Right atrium auricular region (tissue), 2 donors: ENCODE measurements around the gene RFX5. TPM values are rescaled to one million over a fixed set of nuclear protein-coding genes. Genes with fewer than 3 reads are reported as not detected.
A peak's percentile ranks its signal among the peaks of the same experiment; 100 is the strongest.

Source experiments
- DNase-seq: peaks from one replicate; pipeline ENCODE4 v3.0.0-alpha.2; 2019; ENCODE audit warnings: low spot score
- H3K27ac ChIP-seq, 2 donors: fragments of 200-600 bp; sonication (generic); 1 replicate in 1 of 2; 2 replicates in 1 of 2; pipeline ENCODE4 v1.5.1; 2016 to 2019
- H3K27me3 ChIP-seq, 2 donors: fragments of 200-600 bp; sonication (generic); one replicate each; pipeline versions ENCODE4 v1.5.1 to v1.6.0; 2017 to 2019
- H3K36me3 ChIP-seq: fragments of 200-600 bp; sonication (generic); one replicate; pipeline ENCODE4 v1.5.1; 2016
- H3K4me1 ChIP-seq, 2 donors: fragments of 200-600 bp; sonication (generic); one replicate each; pipeline versions ENCODE4 v1.5.1 to v1.6.0; 2017 to 2019
- H3K4me3 ChIP-seq, 2 donors: fragments of 200-600 bp; sonication (generic); 1 replicate in 1 of 2; 2 replicates in 1 of 2; pipeline ENCODE4 v1.5.1; 2017 to 2019; ENCODE audit warnings: mild to moderate bottlenecking in 1 of 2, moderate library complexity in 1 of 2
- H3K9me3 ChIP-seq, 2 donors: fragments of 200-600 bp; sonication (generic); one replicate each; pipeline ENCODE4 v1.5.1; 2019
- CTCF ChIP-seq, 2 donors: fragments of 200-600 bp; sonication (generic); IDR thresholded peaks; one replicate each; pipeline ENCODE4 v1.5.1; 2019; ENCODE audit warnings: antibody characterized with exemption in 2 of 2
- total RNA-seq, 2 donors: library from RNA; depleted of rRNA; stranded (reverse); fragments of >200 nt; gene quantifications; one replicate each; pipeline ENCODE4 v1.1.0, GENCODE V29; 2016

RFX5 gene
- total RNA-seq, 2 donors from 2014 or later: 17.9 to 20.2 TPM

DNA sequence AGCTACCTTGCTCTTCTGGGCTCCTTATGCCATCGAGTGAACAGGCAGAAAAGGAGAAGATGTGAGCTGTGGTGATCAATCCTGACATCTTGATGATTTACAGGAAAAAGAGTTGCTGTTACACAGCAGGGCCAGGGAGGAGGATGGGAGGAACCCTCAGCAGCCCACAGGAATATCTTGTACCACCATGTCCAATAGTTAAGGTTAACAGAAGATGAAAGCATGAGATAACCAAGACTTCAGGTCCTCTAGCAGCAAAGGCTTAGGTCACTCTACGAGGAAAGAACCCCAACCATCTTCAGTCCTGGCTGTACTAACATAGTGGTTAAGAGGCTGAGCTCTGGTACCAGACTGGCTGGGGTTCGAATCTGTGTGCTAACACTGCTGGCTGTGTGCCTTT is 37.5 kb upstream of the RFX5 start:
- Histone ChIP-seq H3K4me1 (no peaks in the 10 kb centered on the region), H3K4me3 (no peak overlapping the region), H3K9me3 (no peaks in the 10 kb centered on the region), H3K36me3 (no peaks in the 10 kb centered on the region), H3K27ac (no peak overlapping the region), H3K27me3 (no peaks in the 10 kb centered on the region)
- TF ChIP-seq CTCF (IDR thresholded peaks at IDR 0.05): no peak
- no peak for DNase-seq

DNA sequence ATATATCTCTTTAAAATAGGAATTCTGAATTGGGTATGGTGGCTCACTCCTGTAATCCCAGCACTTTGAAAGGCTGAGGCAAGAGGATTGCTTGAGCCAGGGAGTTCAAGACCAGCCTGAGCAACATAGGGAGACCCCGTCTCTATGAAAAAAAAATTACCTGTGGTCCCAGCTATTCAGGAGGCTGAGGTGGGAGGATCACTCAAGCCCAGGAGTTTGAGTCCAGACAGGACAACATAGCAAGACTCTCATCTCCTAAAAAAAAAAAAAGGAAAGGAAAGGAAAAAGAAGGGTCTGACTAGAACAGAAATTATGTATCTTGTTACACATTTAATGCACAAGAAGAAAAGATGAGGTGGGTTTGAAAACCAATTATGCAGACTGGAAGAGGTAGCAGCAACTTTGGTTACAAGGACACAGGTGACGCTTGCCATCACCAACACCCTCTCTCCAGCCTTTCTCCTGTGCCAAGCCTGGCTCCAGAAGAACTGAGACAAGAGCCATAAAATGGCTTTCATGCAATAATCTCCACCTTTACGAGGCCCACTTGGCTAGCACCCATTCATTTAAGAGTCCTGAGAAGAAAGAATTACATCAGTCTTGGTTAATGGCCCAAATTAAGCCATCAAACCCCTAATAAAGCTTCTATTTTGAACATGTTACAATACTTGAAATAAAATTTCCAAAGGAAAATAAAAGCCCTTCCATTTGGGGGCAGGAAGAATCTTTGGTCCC is 30.3 kb upstream of the RFX5 start:
- TF ChIP-seq CTCF (IDR thresholded peaks at IDR 0.05): no peak
- Histone ChIP-seq H3K9me3 (no peaks in the 10 kb centered on the region), H3K4me1 (peaks cover 0 to 14% of the 10 kb centered on the region in 2 donors), H3K27ac (no peak overlapping the region), H3K27me3 (no peaks in the 10 kb centered on the region), H3K36me3 (no peaks in the 10 kb centered on the region), H3K4me3 (no peak overlapping the region)
- no peak for DNase-seq

DNA sequence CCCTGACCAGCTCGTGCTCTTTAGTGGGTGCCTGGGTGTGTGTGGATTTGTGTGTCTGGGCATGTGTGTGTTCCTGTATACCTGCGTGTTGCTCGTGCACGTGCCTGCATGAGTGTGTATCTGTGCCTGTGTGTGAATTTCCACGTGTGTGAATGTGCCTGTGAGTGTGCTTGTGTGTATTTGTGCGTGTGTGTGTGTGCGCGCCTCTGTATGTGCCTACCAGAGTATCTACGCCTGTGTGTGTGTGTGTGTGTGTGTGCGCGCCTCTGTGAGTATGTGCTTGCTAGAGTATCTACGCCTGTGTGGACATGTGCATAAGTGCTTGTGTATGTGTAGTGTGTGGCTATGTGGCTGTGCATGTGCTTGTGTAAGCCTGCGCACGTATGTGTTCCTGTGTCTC is 26.1 kb upstream of the RFX5 start:
- no peak for TF ChIP-seq CTCF (IDR thresholded peaks at IDR 0.05)
- H3K4me3 ChIP-seq: no peak overlapping the region
- no peaks in the 10 kb centered on the region for H3K9me3 ChIP-seq
- peaks cover 0 to 56% of the 10 kb centered on the region in 2 donors for H3K4me1 ChIP-seq
- no peak for DNase-seq
- no peaks in the 10 kb centered on the region for H3K27me3 ChIP-seq
- H3K27ac ChIP-seq: no peak overlapping the region
- H3K36me3 ChIP-seq: no peaks in the 10 kb centered on the region

DNA sequence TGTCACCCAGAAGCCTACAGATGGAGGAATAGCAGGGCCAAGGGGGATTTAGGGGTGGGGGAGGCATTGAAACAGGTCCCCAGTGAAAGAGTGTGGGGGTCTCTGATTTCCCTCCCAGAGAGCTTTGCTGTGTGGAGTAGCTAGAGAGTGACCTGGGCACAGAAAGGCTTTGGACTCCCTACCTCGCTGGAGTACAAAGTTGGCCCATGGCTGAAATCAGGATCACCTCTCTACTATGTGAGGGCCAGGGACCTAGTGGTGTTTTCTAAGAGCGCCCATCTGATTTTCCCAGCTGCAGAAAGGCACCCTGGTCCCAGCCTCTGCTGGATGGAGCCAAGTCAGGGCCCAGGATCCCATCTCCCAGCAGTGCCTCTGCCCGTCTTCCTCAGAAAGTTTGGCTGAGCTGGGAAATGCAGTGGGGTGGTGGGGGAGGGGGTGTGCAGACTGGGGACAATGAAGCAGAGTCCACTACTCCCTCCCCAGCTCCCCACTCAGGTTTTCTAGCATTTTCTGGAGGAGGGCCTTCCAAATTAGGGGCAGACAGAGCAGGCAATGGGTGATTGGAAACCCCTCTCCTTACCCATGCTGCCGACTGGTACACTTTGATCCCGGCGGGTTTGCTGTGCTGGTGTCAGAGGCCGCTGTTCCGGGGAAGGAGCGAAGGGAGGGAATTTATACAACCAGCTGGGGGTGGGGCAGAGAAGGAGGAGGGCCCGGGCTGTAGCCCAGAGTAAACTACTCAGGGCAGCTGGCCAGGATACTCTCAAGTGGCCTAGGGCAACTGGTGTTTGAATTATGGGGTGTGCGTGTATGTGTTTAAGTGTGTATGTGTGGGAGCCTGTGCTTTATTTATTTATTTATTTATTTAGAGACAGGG is 25.2 kb upstream of the RFX5 start, which contains the start of gene SELENBP1:
SELENBP1 (minus strand) TSS at position 648 of the 877 bp plus-strand sequence; CDS start at position 584, 64 bp downstream.
- no peaks in the 10 kb centered on the region for H3K36me3 ChIP-seq
- peaks cover 0 to 64% of the 10 kb centered on the region in 2 donors for H3K4me1 ChIP-seq
- peak within 1 kb of the TSS; percentile 38 to 47 for H3K4me3 ChIP-seq
- no peak for TF ChIP-seq CTCF (IDR thresholded peaks at IDR 0.05)
- H3K27ac ChIP-seq: peak within 1 kb of the TSS; percentile 78 to 79
- H3K9me3 ChIP-seq: no peaks in the 10 kb centered on the region
- DNase-seq: peak; percentile 92
- H3K27me3 ChIP-seq: no peaks in the 10 kb centered on the region

DNA sequence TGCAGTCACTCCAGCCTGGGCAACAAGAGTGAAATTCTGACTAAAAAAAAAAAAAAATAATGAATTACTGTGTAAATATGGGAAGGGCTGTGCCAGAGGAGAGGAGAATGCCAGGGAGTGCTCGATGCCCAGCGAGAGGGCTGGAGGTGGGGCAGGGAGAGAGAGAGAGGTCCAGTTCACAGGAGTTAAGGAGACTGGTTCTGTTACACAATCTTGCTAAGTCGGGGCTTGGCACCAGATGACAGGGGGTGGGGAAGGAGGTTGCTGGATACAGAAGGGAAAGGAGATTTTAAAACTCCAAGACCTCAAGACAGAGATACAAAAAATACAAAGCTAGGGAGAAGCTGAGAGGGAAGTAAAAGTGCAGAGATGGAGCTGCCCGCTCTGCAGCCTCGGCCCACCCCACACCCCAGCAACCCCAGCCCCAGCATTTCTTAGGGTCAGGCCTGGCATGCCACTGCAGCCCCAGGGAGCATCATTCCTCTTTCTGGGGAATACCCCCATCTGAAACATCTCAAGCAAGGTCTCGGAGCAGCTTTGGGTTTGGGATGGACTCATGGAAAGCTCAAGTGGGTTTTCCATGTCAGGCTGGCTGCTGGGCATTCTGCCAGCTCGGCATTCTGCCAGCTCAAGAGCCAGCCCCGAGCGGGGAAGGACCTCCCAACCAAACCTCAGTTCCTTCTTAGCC is 24.5 kb upstream of the RFX5 start:
- Histone ChIP-seq H3K27me3 (no peaks in the 10 kb centered on the region), H3K36me3 (peaks cover 1% of the 10 kb centered on the region), H3K4me1 (peaks cover 0 to 64% of the 10 kb centered on the region in 2 donors), H3K9me3 (no peaks in the 10 kb centered on the region), H3K27ac (peak overlapping the region; percentile 78 to 79), H3K4me3 (peak overlapping the region; percentile 17 to 47)
- DNase-seq: peak; percentile 74
- no peak for TF ChIP-seq CTCF (IDR thresholded peaks at IDR 0.05)
